Central memory CD8-positive, alpha-beta T cell (primary cell): Measurements from ENCODE around the gene MICU1.

ENCODE experiments used
- ATAC-seq: fragments of 150-1000 bp; cut with Tn5 transposase; replicated peaks from 2 replicates; pipeline ENCODE4 v1.10.0; 2022; ENCODE audit warnings: mild to moderate bottlenecking, moderate FRiP score, moderate number of reproducible peaks; ENCODE audit not compliant: poor library complexity, severe bottlenecking; ENCODE audit errors: extremely low read depth
- DNase-seq, 2 donors: peaks; one replicate each; pipeline ENCODE4 v3.0.0; 2021; ENCODE audit warnings: low spot score in 2 of 2
- H3K27ac Mint-ChIP-seq: one replicate; pipeline ENCODE4 v1.8.0; 2022; ENCODE audit warnings: low read depth, mild to moderate bottlenecking, moderate library complexity, mixed read lengths
- H3K27me3 Mint-ChIP-seq: one replicate; pipeline ENCODE4 v1.8.0; 2022; ENCODE audit warnings: mixed read lengths
- H3K36me3 Mint-ChIP-seq: one replicate; pipeline ENCODE4 v1.8.0; 2022; ENCODE audit warnings: mild to moderate bottlenecking, moderate library complexity, mixed read lengths; ENCODE audit not compliant: insufficient read depth
- H3K4me1 Mint-ChIP-seq: one replicate; pipeline ENCODE4 v1.8.0; 2022; ENCODE audit warnings: mixed read lengths
- H3K4me3 Mint-ChIP-seq: one replicate; pipeline ENCODE4 v1.8.0; 2022; ENCODE audit warnings: mild to moderate bottlenecking, moderate library complexity, mixed read lengths
- H3K9me3 Mint-ChIP-seq: one replicate; pipeline ENCODE4 v1.8.0; 2022; ENCODE audit warnings: mixed read lengths

The MICU1 gene

DNA sequence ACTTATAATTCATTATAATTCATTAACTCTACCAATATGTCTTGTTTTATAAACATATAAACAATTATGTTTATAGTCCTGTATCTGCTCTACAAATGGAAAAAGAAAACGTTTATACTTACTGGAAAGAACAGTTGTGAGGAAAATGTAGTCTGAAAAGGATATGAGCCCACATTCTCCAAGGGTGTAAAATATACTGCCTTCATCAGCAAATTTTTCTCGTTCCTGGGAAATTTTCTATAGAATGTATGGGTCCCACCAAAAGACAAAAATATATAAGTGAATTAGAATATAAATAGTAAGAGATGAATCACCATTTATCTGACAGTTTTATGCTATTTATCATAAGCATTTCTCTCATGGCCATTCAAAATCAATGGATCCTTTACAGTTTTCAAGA lies 117.8 kb downstream of the MICU1 start:
- peaks cover 4% of the 10 kb centered on the region for H3K9me3 Mint-ChIP-seq
- H3K27me3 Mint-ChIP-seq = no peaks in the 10 kb centered on the region
- no peak overlapping the region for H3K4me3 Mint-ChIP-seq

DNA sequence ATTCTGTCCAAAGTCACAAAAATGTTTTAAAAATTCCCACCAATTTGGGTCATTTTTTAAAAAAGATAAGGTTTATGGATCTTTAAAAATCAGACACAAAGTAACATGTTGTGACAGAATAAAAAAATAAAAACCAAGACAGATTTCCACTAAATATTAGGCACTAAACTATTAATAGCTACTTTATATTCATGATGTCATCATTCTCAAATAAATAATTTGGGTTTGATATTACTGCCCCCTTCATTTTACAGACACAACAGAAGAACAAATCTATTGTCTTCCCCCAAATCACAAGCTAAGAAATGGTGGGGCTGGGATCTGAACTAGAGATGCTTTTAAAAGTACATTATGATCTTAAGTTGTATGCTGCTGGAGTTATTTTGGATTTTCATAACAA lies 119.4 kb downstream of the MICU1 start:
- H3K36me3 Mint-ChIP-seq = peaks cover 4% of the 10 kb centered on the region
- ATAC-seq (no peak), DNase-seq (no peak)
- no peak overlapping the region for H3K4me3 Mint-ChIP-seq
- peaks cover 4% of the 10 kb centered on the region for H3K9me3 Mint-ChIP-seq
- H3K4me1 Mint-ChIP-seq = peaks cover 6% of the 10 kb centered on the region
- no peaks in the 10 kb centered on the region for H3K27me3 Mint-ChIP-seq
- H3K27ac Mint-ChIP-seq = no peak overlapping the region

More for the DNA sequence above, 117.8 kb downstream of the MICU1 start:
- ATAC-seq = no peak
- Mint-ChIP-seq H3K4me1 (peaks cover 2% of the 10 kb centered on the region), H3K27ac (no peak overlapping the region), H3K36me3 (peaks cover 4% of the 10 kb centered on the region)
- no peak for DNase-seq

DNA sequence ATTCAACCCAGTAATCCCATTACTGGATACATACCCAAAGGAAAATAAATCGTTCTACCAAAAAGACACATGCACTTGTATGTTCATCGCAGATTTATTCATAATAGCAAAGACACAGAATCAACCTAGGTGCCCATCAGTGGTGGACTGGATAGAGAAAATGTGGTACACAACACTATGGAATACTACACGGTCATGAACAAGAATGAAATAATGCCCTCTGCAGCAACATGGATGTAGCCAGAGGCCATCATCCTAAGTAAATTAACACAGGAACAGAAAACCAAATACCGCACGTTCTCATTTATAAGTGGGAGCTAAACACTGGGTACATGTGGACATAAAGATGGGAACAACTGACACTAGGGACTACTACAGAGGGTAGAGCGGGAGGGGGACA lies 120.4 kb downstream of the MICU1 start:
- Mint-ChIP-seq H3K4me1 (peaks cover 6% of the 10 kb centered on the region), H3K4me3 (no peak overlapping the region), H3K9me3 (peaks cover 4% of the 10 kb centered on the region), H3K36me3 (peaks cover 4% of the 10 kb centered on the region), H3K27me3 (no peaks in the 10 kb centered on the region), H3K27ac (no peak overlapping the region)
- no peak for ATAC-seq
- DNase-seq = no peak

DNA sequence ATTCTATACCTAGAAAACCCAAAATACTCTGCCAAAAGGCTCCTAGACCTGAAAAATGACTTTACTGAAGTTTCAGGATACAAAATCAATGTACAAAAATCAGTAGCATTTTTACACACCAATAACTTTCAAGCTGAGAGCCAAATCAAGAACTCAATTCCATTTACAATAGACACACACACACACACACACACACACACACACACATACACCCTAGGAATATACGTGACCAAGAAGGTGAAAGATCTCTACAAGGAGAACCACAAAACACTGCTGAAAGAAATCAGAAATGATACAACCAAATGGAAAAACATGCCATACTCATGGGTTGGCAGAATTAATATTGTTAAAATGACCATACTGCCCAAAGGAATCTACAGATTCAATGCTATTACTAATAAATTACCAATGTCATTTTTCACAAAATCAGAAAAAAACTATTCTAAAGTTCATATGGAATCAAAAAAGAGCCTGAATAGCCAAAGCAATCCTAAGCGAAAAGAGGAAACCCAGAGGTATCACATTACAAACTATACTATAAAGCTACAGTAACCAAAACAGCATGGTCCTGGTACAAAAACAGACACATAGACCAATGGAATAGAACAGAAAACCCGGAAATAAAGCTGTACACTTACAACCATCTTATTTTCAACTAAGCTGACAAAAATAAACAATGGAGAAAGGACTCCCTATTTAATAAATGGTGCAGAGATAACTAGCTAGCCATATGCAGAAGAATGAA lies 122.0 kb downstream of the MICU1 start:
- Mint-ChIP-seq H3K4me3 (no peak overlapping the region), H3K36me3 (peaks cover 4% of the 10 kb centered on the region), H3K9me3 (peaks cover 4% of the 10 kb centered on the region), H3K4me1 (peaks cover 6% of the 10 kb centered on the region), H3K27ac (no peak overlapping the region), H3K27me3 (no peaks in the 10 kb centered on the region)
- ATAC-seq = no peak
- DNase-seq = no peak

DNA sequence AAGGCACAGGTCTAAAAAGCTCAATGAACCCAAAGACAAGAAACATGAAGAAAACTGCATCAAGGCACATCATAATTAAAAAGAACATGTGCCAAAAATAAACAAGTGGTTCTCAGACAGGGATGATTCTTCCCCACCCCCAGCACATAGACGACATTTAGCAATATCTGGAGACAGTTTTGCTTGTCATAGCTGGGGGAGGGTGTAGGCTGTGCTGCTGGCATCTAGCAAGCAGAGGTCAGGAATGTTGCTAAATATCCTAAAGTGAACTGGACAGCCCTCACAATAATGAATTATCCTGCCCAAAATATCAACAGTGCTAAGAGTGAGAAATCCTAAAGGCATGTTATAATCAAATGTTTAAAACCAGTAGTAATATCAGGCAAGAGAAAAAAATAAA lies 122.6 kb downstream of the MICU1 start:
- H3K9me3 Mint-ChIP-seq = peaks cover 4% of the 10 kb centered on the region
- H3K36me3 Mint-ChIP-seq = peaks cover 4% of the 10 kb centered on the region
- no peak overlapping the region for H3K27ac Mint-ChIP-seq
- ATAC-seq = no peak
- H3K4me1 Mint-ChIP-seq = peaks cover 6% of the 10 kb centered on the region
- H3K27me3 Mint-ChIP-seq = no peaks in the 10 kb centered on the region
- DNase-seq = no peak
- H3K4me3 Mint-ChIP-seq = no peak overlapping the region

DNA sequence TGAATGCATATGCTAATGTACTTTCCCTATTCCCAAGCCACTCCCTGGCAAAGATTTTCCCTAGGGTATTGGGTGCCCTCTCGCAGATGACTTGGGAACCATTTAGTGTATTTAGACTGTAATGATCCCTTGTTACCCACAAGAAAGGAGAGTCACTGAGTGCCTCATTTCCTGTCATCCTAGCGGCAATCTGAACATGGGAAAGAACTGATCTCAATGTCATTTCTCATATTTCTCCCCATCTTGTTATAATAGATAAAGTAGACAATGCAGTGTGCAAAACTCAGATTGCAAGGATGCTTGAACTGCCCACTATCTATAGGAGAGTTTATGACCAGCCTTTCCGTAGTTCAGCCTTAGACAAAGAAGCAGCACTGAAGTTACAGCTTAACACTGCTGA lies 123.3 kb downstream of the MICU1 start:
- ATAC-seq (no peak), DNase-seq (no peak)
- no peaks in the 10 kb centered on the region for H3K27me3 Mint-ChIP-seq
- H3K36me3 Mint-ChIP-seq = peaks cover 4% of the 10 kb centered on the region
- H3K9me3 Mint-ChIP-seq = peaks cover 4% of the 10 kb centered on the region
- peaks cover 6% of the 10 kb centered on the region for H3K4me1 Mint-ChIP-seq
- H3K4me3 Mint-ChIP-seq = no peak overlapping the region
- H3K27ac Mint-ChIP-seq = no peak overlapping the region

DNA sequence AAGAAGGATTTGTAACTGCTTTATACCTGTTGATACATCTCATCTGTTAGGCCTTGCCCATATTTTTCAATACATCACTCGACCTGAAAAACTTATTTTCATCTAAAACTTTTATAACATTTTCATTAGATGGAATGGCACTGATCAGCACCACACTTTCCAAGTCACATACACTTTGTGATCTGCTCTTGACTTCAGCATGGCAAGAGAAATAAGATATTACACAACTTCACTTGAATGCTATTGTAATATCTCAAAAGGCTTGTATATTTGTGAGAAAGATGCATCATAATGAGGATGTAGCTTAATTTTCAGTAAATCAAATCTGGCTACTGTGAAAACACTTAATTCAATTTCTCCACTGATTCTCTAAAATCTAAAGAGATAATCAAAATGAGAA lies 126.2 kb downstream of the MICU1 start:
- Mint-ChIP-seq H3K27ac (no peak overlapping the region), H3K27me3 (no peaks in the 10 kb centered on the region), H3K9me3 (no peaks in the 10 kb centered on the region), H3K4me1 (peaks cover 6% of the 10 kb centered on the region), H3K4me3 (no peak overlapping the region), H3K36me3 (no peaks in the 10 kb centered on the region)
- DNase-seq = no peak
- no peak for ATAC-seq

DNA sequence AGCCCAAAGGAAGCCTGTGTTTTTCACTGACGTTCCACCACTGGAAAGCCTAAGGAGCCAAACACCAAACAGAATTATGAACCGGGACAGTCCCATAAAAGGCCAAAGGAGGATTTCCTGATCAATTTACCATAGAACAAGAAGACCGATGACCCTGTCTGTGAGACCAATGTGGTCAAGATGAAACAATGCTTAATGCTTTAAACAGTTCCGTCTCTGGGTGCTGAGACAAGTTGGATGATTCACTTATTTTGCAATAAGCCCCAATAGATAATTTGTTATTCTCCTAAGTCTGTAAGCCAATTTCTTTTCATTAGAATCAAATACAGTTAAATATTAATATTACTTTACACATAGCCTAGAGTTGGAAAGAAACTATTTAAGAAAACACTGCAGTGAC lies 134.9 kb downstream of the MICU1 start:
- no peaks in the 10 kb centered on the region for H3K27me3 Mint-ChIP-seq
- H3K27ac Mint-ChIP-seq = no peak overlapping the region
- H3K36me3 Mint-ChIP-seq = peaks cover 2% of the 10 kb centered on the region
- ATAC-seq = no peak
- H3K4me3 Mint-ChIP-seq = no peak overlapping the region
- DNase-seq = no peak
- no peaks in the 10 kb centered on the region for H3K9me3 Mint-ChIP-seq
- H3K4me1 Mint-ChIP-seq = no peaks in the 10 kb centered on the region

DNA sequence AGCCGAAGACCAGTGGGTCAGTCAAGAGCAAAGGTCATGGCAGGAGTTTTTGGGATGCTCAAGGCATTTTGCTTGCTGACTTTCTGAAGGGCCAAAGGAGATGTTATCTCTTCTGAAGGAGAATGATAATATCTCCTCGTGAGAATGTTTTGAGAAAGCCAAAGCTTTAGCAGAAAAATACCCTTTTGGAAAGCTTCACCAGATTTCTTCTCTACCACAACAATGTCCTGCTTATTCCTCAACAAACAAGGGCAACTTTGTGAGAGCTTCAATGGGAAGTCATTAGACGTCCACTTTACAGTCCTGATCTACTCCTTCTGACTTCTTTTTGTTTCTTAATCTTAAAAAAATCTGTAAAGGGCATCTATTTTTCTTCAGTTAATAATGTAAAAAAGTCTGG lies 138.4 kb downstream of the MICU1 start:
- H3K4me1 Mint-ChIP-seq = no peaks in the 10 kb centered on the region

DNA sequence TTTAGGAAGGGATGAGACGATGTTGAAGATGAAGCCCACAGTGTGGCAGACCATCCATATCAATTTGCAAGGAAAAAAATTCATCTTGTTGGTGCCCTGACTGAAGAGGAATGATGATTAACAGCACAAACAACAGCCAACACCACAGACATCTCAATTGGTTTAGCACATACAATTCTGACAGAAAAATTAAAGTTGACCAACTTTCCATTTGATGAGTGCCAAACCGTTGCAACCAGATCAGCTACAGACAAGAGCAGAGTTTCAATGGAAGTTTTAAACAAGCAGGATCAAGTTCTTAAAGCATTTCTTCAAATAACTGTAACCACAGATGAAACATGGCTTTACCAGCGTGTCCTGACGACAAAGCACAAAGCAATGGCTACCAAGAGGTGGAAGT lies 138.8 kb downstream of the MICU1 start:
- H3K27me3 Mint-ChIP-seq = no peaks in the 10 kb centered on the region
- no peaks in the 10 kb centered on the region for H3K9me3 Mint-ChIP-seq
- no peaks in the 10 kb centered on the region for H3K36me3 Mint-ChIP-seq
- ATAC-seq (no peak), DNase-seq (no peak)
- no peak overlapping the region for H3K27ac Mint-ChIP-seq
- H3K4me1 Mint-ChIP-seq = no peaks in the 10 kb centered on the region
- H3K4me3 Mint-ChIP-seq = no peak overlapping the region

More for the DNA sequence above, 138.4 kb downstream of the MICU1 start:
- Mint-ChIP-seq H3K4me3 (no peak overlapping the region), H3K36me3 (no peaks in the 10 kb centered on the region), H3K9me3 (no peaks in the 10 kb centered on the region), H3K27me3 (no peaks in the 10 kb centered on the region), H3K27ac (no peak overlapping the region)
- ATAC-seq (no peak), DNase-seq (no peak)

DNA sequence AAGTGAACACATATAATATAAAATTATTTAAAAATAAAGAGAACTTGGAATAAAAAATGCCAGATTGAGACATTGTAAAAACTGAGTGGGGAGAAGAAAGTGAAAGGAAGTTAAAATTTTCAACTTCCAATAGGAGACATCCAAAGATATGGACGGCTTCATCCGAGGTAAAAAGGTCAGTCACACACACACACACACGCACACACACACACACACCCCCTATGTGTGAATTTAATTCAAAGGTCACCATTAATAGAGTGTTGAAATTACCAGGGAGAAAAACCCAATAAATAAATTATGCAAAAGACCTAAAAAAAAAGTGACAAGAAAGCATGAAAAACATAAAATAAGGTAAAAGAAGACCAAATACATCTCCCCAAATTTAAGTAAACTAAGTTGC lies 140.2 kb downstream of the MICU1 start:
- H3K4me1 Mint-ChIP-seq = no peaks in the 10 kb centered on the region
- ATAC-seq = no peak
- H3K9me3 Mint-ChIP-seq = no peaks in the 10 kb centered on the region
- DNase-seq = no peak
- H3K36me3 Mint-ChIP-seq = no peaks in the 10 kb centered on the region
- no peak overlapping the region for H3K27ac Mint-ChIP-seq
- no peaks in the 10 kb centered on the region for H3K27me3 Mint-ChIP-seq
- H3K4me3 Mint-ChIP-seq = no peak overlapping the region

DNA sequence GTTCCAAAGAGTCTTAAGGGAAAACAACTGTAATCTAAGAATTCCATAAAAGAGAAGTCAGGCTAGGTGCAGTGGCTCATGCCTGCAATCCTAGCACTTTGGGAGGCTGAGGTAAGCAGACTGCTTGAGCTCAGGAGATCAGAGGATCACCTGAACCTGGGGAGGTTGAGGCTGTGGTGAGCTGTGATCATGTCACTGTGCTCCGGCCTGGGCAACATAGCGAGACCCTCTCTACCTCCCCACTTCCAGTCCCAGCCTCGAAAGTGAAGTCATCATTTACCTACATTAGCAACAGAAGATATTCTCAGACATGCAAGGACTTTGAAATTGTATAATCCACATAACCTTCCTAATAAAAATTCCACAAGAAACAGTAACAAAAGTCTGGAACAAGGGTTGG lies 141.4 kb downstream of the MICU1 start:
- Mint-ChIP-seq H3K27me3 (no peaks in the 10 kb centered on the region), H3K4me3 (no peak overlapping the region), H3K4me1 (no peaks in the 10 kb centered on the region), H3K27ac (no peak overlapping the region), H3K36me3 (no peaks in the 10 kb centered on the region), H3K9me3 (no peaks in the 10 kb centered on the region)
- DNase-seq (no peak), ATAC-seq (no peak)

DNA sequence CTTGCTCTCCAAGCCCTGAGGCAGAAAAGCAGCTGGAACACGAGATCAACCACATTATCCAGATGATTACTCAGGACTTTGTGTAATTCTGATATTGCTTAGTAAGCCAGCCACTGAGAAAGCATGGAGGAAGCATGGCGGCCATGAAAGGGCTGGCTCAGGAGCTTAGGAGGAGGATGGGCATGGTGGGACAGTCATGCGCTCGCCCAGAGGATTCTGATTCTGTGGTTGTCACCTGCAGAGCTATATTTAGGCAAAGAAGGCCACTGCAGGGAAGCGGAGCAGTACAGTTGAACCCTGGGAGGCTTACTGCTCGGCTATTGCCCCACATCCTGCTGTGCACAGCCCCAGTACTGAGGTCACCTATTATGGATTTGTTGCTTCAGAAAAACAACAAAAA lies 142.4 kb downstream of the MICU1 start:
- no peaks in the 10 kb centered on the region for H3K36me3 Mint-ChIP-seq
- no peaks in the 10 kb centered on the region for H3K9me3 Mint-ChIP-seq
- ATAC-seq = no peak
- DNase-seq = no peak
- H3K4me3 Mint-ChIP-seq = no peak overlapping the region
- H3K27ac Mint-ChIP-seq = no peak overlapping the region
- H3K27me3 Mint-ChIP-seq = no peaks in the 10 kb centered on the region
- no peaks in the 10 kb centered on the region for H3K4me1 Mint-ChIP-seq
